Heart left ventricle (tissue), 16 donors: ENCODE measurements around the gene TXNDC2. TPM values are rescaled to one million over a fixed set of nuclear protein-coding genes. Genes with fewer than 3 reads are reported as not detected.
A peak's percentile ranks its signal among the peaks of the same experiment; 100 is the strongest.

Source experiments
- ATAC-seq, 4 donors: fragments of 200-7000 bp; cut with Tn5 transposase; one replicate each; pipeline ENCODE4 v1.9.1; 2020 to 2022; ENCODE audit warnings: moderate library complexity in 4 of 4, mild to moderate bottlenecking in 3 of 4, moderate number of reproducible peaks in 1 of 4
- DNase-seq, 5 donors: peaks; one replicate each; pipeline ENCODE4 v3.0.0-alpha.2; 2020
- H3K27ac ChIP-seq, 12 donors: fragments of 200-600 bp; sonication (generic) in 4 of 12; one replicate each; pipeline versions ENCODE4 v1.5.0 to v1.8.0; 2016 to 2022; ENCODE audit warnings: mild to moderate bottlenecking in 2 of 12
- H3K27me3 ChIP-seq, 9 donors: fragments of 200-600 bp; sonication (generic) in 2 of 9; one replicate each; pipeline versions ENCODE4 v1.5.1 to v1.8.0; 2016 to 2022; ENCODE audit warnings: mild to moderate bottlenecking in 3 of 9
- H3K36me3 ChIP-seq, 9 donors: fragments of 200-600 bp; sonication (generic) in 2 of 9; one replicate each; pipeline versions ENCODE4 v1.5.0 to v1.8.0; 2018 to 2022; ENCODE audit warnings: mild to moderate bottlenecking in 2 of 9
- H3K4me1 ChIP-seq, 12 donors: fragments of 200-600 bp; sonication (generic) in 4 of 12; one replicate each; pipeline versions ENCODE4 v1.5.0 to v1.8.0; 2016 to 2022; ENCODE audit warnings: mild to moderate bottlenecking in 3 of 12
- H3K4me3 ChIP-seq, 12 donors: fragments of 200-600 bp; sonication (generic) in 4 of 12; one replicate each; pipeline versions ENCODE4 v1.5.0 to v1.8.0; 2017 to 2022; ENCODE audit warnings: mild to moderate bottlenecking in 9 of 12, moderate library complexity in 4 of 12
- H3K9me3 ChIP-seq, 12 donors: fragments of 200-600 bp; sonication (generic) in 4 of 12; one replicate each; pipeline versions ENCODE4 v1.5.0 to v1.8.0; 2016 to 2022; ENCODE audit warnings: mild to moderate bottlenecking in 1 of 12
- CTCF ChIP-seq, 12 donors: fragments of 200-600 bp; sonication (generic) in 4 of 12; IDR thresholded peaks; one replicate each; pipeline versions ENCODE4 v1.5.0 to v1.8.0; 2018 to 2022; ENCODE audit warnings: antibody characterized with exemption in 12 of 12, mild to moderate bottlenecking in 5 of 12
- POLR2A ChIP-seq, 2 donors: fragments of 450-650 bp; IDR thresholded peaks; one replicate each; pipeline ENCODE4 v1.6.1; 2017; ENCODE audit warnings: antibody characterized with exemption in 2 of 2, mild to moderate bottlenecking in 2 of 2, moderate library complexity in 2 of 2
- WGBS, 4 donors: extraction: QIAGEN DNeasy Blood & Tissue Kit in 2 of 4; methylation state at CpG; one replicate each; pipeline versions ENCODE4 v1.1.5 to v1.1.7; 2013 to 2018; 5-methylcytosine and 5-hydroxymethylcytosine counted together
- intact Hi-C, 10 donors: fragments of 100-400 bp; cut with DNase I; formaldehyde crosslinking; loops; one replicate each; pipeline versions ENCODE4 v1.11.1 to v1.14.2; 2022
- polyA plus RNA-seq, 2 donors: library from polyadenylated mRNA; stranded (reverse); fragments of 200-250 nt; gene quantifications; one replicate each; pipeline ENCODE4 v1.2.3, GENCODE V29; 2013
- total RNA-seq, 9 donors: library from RNA; depleted of rRNA in 2 of 9; stranded (reverse); fragments of >200 nt in 2 of 9; fragmentation: NEBNext Ultra II Directional in 3 of 9; extraction: Animal tissue kit (Norgen Biotek cat#: 25700) in 3 of 9; gene quantifications; one replicate each; pipeline versions ENCODE4 v1.1.0 to v1.2.4, GENCODE V29; 2016 to 2023
- donor health status: ischemic (EF 13 %, LVEDD 7.1; RV severe dilation, severe dysfunction).
- donor health status: healthy with polysubstance abuse.
- donor health status: DM: no; HTN: yes; CAD: no.
- donor health status: DM: no; HTN: no; CAD: no.
- donor health status: ischemic (EF 25% LVEDD 6.9; RV normal size, moderate dysfunction).
- donor health status: ischemic (EF 25% LVEDD 5.7; RV mildly dilated, moderate dysfunction).
- donor health status: healthy.
- donor health status: DM: yes; HTN: yes; CAD: no.
- donor health status: ischemic (EF 35%, LVEDD 5.7; RV mildly dilated, moderate dysfunction).
- donor health status: nonischemic (EF 11% LVEDD 7.7; RV severe dilation, severe dysfunction).
- donor health status: DM: yes; HTN: yes; CAD: no.
- donor health status: PGD.
- donor health status: ischemic (EF 29% LVEDD 5.4; RV normal size, mild dysfunction).
- donor health status: nonischemic (EF 23%, LVEDD 6.1; RV moderate dilation, normal function).

Gene TXNDC2
- total and polyA plus RNA-seq, 11 donors, result 0.03 TPM; not detected in 10

- peaks cover 0 to 13% (median 2%) of the 10 kb centered on the region in 12 donors for H3K4me1 ChIP-seq
- DNase-seq, result no peak
- WGBS, 4 donors, result 88 to 94% (median 92%) methylated on average over 2 of the region's 2 CpGs
- TF ChIP-seq POLR2A (IDR thresholded peaks at IDR 0.05) (no peak), CTCF (IDR thresholded peaks at IDR 0.05) (no peak)
- H3K27me3 ChIP-seq, result no peaks in the 10 kb centered on the region
- ATAC-seq, result no peak
- no peaks in the 10 kb centered on the region for H3K9me3 ChIP-seq
- peak overlapping the region in 9 of 12 donors; percentile 3 to 77 (median 45) for H3K27ac ChIP-seq
- intact Hi-C loops, result loop anchor here in 1 of 10 donors (5.0 kb wide), 1 partner anchor 36 kb away; the partner anchor contains the start of gene VAPA
- peak overlapping the region in 3 of 12 donors; percentile 32 to 43 (median 42) for H3K4me3 ChIP-seq
- no peaks in the 10 kb centered on the region for H3K36me3 ChIP-seq
Measured at GRCh38 chr18:9876212-9876866, 9.4 kb upstream of the TXNDC2 start.

- ATAC-seq, result peak in 3 of 4 donors; percentile 73 to 90 (median 87)
- Histone ChIP-seq H3K4me3 (peak overlapping the region in 8 of 12 donors; percentile 1 to 43 (median 32)), H3K27ac (peak overlapping the region in 11 of 12 donors; percentile 2 to 77 (median 45)), H3K27me3 (no peaks in the 10 kb centered on the region), H3K4me1 (peaks cover 0 to 13% (median 2%) of the 10 kb centered on the region in 12 donors), H3K36me3 (no peaks in the 10 kb centered on the region), H3K9me3 (no peaks in the 10 kb centered on the region)
- intact Hi-C loops, result loop anchor here in 1 of 10 donors (5.0 kb wide), 1 partner anchor 35 kb away; the partner anchor contains the start of gene VAPA
- TF ChIP-seq POLR2A (IDR thresholded peaks at IDR 0.05) (no peak), CTCF (IDR thresholded peaks at IDR 0.05) (no peak)
- peak in 1 of 5 donors; percentile 33 for DNase-seq
- 23 to 37% (median 31%) methylated on average over 9 of the region's 9 CpGs for WGBS, 4 donors
Measured at GRCh38 chr18:9876867-9877654, 8.7 kb upstream of the TXNDC2 start.

- Histone ChIP-seq H3K4me3 (peak overlapping the region in 5 of 12 donors; percentile 16 to 43 (median 37)), H3K9me3 (no peaks in the 10 kb centered on the region), H3K27ac (peak overlapping the region in 11 of 12 donors; percentile 2 to 77 (median 45)), H3K4me1 (peaks cover 0 to 13% (median 2%) of the 10 kb centered on the region in 12 donors), H3K27me3 (no peaks in the 10 kb centered on the region), H3K36me3 (no peaks in the 10 kb centered on the region)
- ATAC-seq (no peak), DNase-seq (no peak)
- intact Hi-C loops, result loop anchor here in 1 of 10 donors (5.0 kb wide), 1 partner anchor 35 kb away; the partner anchor contains the start of gene VAPA
- TF ChIP-seq CTCF (IDR thresholded peaks at IDR 0.05), result no peak
- no peak for TF ChIP-seq POLR2A (IDR thresholded peaks at IDR 0.05)
Measured at GRCh38 chr18:9877655-9878014, 8.1 kb upstream of the TXNDC2 start.

GRCh38 chr18:9878095-9878494 lies 7.7 kb upstream of the TXNDC2 start:
- 93 to 98% (median 97%) methylated on average over 1 of the region's 1 CpG for WGBS, 4 donors
- Histone ChIP-seq H3K27me3 (no peaks in the 10 kb centered on the region), H3K36me3 (no peaks in the 10 kb centered on the region), H3K4me3 (no peak overlapping the region), H3K9me3 (no peaks in the 10 kb centered on the region), H3K27ac (no peak overlapping the region), H3K4me1 (peaks cover 0 to 13% (median 2%) of the 10 kb centered on the region in 12 donors)
- DNase-seq (no peak), ATAC-seq (no peak)
- TF ChIP-seq CTCF (IDR thresholded peaks at IDR 0.05) (no peak), POLR2A (IDR thresholded peaks at IDR 0.05) (no peak)
- intact Hi-C loops, result loop anchor here in 1 of 10 donors (5.0 kb wide), 1 partner anchor 34 kb away; the partner anchor contains the start of gene VAPA
